ENCODE measurements around the gene PDE8B. TPM values are rescaled to one million over a fixed set of nuclear protein-coding genes. Genes with fewer than 3 reads are reported as not detected.
"Not testable (repeated sequence)": the region's sequence is repeated elsewhere in the genome, so short reads cannot be mapped to it uniquely, and the experiment has no call there.

PDE8B gene
- total RNA-seq, 1 donor from 2014 or later, result 5.3 TPM

DNA sequence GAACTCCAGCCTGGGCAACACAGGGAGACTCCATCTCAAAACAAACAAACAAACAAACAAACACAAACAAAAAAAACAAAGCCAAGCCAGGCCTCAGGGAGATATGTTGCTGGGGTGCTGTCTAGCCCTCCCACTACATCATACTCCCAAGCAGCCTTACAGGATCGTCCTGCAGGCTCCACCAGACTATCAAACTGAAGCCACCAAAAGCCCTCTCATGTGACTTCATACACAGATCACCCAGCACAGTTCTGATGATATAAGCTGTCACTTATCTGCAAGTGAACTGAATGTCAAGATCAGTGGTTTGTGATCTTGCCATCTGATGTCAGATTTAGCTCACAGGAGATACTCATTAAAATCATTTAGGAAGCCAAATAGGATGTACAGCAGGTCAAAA lies 238.4 kb downstream of the PDE8B start:
- no peak for DNase-seq

DNA sequence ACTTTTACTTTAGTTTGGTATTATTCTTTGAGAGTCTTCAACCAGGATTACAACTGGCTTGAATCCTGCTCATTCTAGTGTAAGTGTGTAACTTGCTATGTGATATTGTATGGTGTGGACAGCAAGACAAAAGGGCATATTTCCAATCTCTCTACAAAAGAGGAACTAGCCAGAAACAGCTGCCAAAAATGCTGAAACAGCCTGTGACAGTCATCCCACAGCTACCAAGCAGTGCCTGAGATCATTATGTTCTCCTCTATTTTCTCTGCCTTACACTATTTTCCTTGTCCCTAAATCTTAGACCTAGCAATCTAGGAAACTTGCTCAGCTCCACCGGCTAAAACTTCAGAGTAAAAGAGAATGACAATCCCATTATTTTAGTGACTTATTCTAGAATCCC lies 238.8 kb downstream of the PDE8B start:
- DNase-seq, result no peak

DNA sequence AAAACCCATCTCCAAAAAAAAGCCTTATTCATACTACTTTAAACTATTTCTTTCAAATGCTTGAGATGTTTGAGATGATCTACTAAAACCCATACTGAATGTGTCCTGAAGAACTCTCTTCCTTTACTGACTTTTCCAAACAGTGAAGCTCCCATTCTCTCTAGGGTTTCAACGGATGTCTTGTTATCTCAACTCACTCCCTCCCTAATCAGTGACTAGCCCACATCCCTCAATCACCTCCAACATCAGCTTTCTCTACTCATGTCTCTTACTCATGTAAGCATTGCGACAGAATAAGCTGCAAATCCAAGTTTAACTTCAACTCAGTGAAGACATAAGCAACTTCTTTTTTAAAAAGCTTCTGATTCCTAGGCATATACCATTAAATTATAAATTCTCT lies 239.5 kb downstream of the PDE8B start:
- DNase-seq, result no peak

DNA sequence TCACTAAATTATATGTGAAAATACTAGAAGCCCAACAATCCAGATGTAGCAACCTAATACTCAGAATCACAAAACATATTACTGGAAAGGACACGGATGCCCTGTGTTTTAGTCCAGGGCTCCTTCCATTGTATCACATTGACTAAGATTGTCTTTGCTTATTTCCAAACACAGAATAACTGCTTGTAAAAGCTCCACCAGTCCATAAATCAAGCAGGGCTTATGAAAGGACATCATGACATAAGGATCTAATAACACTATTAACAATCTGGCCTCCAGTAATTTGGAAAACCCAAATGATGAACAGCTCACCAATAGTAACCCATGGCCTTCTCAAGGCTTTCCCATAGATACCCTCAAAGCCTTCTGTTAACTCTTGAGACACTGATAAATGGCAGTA lies 241.9 kb downstream of the PDE8B start:
- peak; percentile 25 for DNase-seq

DNA sequence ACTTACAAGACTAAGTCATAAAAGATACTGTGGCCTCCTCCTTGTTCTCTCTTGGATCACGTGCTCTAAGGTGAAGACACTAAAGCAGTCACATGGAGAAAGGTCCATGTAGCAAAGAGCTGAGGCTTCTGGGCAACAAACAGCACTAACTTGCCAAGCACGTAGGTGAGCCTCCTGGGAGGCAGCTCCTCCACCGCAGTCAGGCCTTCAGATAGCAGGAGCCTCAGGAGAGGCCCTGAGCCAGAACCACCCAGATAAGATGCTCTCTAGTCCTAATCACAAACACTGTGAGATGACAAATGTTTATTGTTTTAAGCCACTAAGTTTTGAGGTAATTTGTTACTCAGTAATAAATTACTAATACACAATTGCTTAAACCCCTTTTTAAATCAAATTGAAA lies 243.6 kb downstream of the PDE8B start:
- no peak for DNase-seq

DNA sequence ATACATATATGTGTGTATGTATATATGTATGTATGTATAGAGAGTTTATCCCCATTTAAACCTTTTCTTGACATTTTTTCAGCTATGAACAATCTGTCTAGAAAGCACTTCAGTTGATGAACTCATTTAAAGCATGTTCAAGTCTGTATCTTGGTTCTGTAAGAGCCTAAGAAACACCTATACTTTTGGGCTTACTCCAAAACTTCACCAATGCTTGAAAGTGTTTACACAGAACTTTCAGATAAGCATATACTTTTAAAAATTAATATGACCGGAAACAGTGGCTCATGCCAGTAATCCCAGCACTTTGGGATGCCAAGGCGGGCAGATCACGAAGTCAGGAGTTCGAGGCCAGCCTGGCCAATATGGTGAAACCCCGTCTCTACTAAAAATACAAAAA lies 250.8 kb downstream of the PDE8B start:
- DNase-seq, result no peak

DNA sequence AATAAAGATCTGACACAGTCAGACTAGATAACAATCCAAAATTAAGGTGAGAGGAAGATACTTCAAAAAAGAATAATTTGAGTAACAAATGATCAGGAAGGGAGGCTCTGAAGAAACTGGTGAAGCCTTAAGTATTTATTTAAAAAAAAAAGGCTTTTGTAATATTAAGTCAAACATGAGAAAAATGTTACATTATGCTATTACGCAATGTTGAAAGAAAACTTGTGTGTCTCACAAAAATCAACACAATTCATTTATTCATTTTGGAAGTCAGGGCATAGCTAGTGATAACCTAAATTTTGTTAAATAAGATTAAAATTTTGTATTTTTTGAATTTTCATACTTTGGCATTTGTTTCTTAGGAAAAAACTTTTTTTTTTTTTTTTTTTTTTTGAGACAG lies 253.4 kb downstream of the PDE8B start:
- DNase-seq, result no peak

DNA sequence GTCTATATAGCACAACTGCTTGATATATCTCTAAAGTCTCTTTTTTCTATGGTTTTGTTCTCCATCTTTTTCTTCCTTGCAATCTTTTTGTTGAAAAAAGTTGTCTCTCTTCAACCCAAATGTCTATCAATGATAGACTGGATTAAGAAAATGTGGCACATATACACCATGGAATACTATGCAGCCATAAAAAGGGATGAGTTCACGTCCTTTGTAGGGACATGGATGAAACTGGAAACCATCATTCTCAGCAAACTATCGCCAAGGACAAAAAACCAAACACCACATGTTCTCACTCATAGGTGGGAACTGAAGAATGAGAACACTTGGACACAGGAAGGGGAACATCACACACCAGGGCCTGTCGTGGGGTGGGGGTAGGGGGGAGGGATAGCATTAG lies 258.4 kb downstream of the PDE8B start:
- not testable (repeated sequence) for DNase-seq

DNA sequence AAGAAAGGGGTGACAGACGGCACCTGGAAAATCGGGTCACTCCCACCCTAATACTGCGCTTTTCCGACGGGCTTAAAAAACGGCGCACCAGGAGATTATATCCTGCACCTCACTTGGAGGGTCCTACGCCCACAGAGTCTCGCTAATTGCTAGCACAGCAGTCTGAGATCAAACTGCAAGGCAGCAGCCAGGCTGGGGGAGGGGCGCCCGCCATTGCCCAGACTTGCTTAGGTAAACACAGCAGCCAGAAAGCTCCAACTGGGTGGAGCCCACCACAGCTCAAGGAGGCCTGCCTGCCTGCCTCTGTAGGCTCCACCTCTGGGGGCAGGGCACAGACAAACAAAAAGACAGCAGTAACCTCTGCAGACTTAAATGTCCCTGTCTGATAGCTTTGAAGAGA lies 264.6 kb downstream of the PDE8B start:
- DNase-seq, result not testable (repeated sequence)

Other genes with a start within 250 kb of the PDE8B start
- 15.9 TPM for gene AGGF1, start 180.3 kb upstream of the PDE8B start, total RNA-seq
- gene ZBED3, start 123.4 kb upstream of the PDE8B start, total RNA-seq, result 2.6 TPM